Astrocyte (in vitro differentiated cells and primary cell): Measurements from ENCODE around the gene RMRP. TPM values are rescaled to one million over a fixed set of nuclear protein-coding genes. Genes with fewer than 3 reads are reported as not detected.

Source experiments
- DNase-seq: peaks from one replicate; pipeline ENCODE4 v3.0.0-alpha.2; 2010; ENCODE audit warnings: low read depth
- FAIRE-seq: peaks from 2 replicates; lab custom pipeline; 2011; peaks lifted over from hg19 to GRCh38; lab: Jason Lieb, UNC
- H2AFZ ChIP-seq: 2 replicates; pipeline ENCODE4 v1.6.0; 2012; ENCODE audit warnings: low read depth, low read length, inconsistent platforms
- H3K27ac ChIP-seq: 2 replicates; pipeline ENCODE4 v1.5.1; 2011; ENCODE audit warnings: low read depth, low read length, inconsistent platforms
- H3K27me3 ChIP-seq: 2 replicates; pipeline ENCODE4 v1.6.0; 2011; ENCODE audit warnings: low read length, inconsistent platforms; ENCODE audit not compliant: insufficient read depth
- H3K36me3 ChIP-seq: 2 replicates; pipeline ENCODE4 v1.5.1; 2011; ENCODE audit warnings: low read length, inconsistent platforms; ENCODE audit not compliant: insufficient read depth
- H3K4me1 ChIP-seq: 2 replicates; pipeline ENCODE4 v1.5.1; 2011; ENCODE audit warnings: low read length, inconsistent platforms; ENCODE audit not compliant: insufficient read depth
- H3K4me2 ChIP-seq: 2 replicates; pipeline ENCODE4 v1.6.0; 2012; ENCODE audit warnings: low read length, inconsistent platforms
- H3K4me3 ChIP-seq: 2 replicates; pipeline ENCODE4 v1.5.1; 2011; ENCODE audit warnings: low read depth, mild to moderate bottlenecking, low read length, inconsistent platforms; ENCODE audit not compliant: insufficient read depth
- H3K79me2 ChIP-seq: 2 replicates; pipeline ENCODE4 v1.6.0; 2012; ENCODE audit warnings: mild to moderate bottlenecking, low read length, inconsistent platforms; ENCODE audit not compliant: insufficient read depth
- H3K9ac ChIP-seq: 2 replicates; pipeline ENCODE4 v1.6.0; 2012; ENCODE audit warnings: mild to moderate bottlenecking, low read length, inconsistent platforms
- H3K9me3 ChIP-seq: 2 replicates; pipeline ENCODE4 v1.5.1; 2012; ENCODE audit warnings: low read depth, mild to moderate bottlenecking, low read length, inconsistent platforms; ENCODE audit not compliant: insufficient read depth
- H4K20me1 ChIP-seq: 2 replicates; pipeline ENCODE4 v1.6.0; 2012; ENCODE audit warnings: low read length, inconsistent platforms; ENCODE audit not compliant: insufficient read depth
- H3K27ac Mint-ChIP-seq: one replicate; pipeline ENCODE4 v1.8.0; 2021; ENCODE audit warnings: mild to moderate bottlenecking, mixed read lengths; ENCODE audit not compliant: unreplicated experiment
- H3K27me3 Mint-ChIP-seq: one replicate; pipeline ENCODE4 v1.8.0; 2021; ENCODE audit warnings: low read depth, mixed read lengths; ENCODE audit not compliant: unreplicated experiment
- H3K36me3 Mint-ChIP-seq: one replicate; pipeline ENCODE4 v1.8.0; 2021; ENCODE audit warnings: low read depth, mixed read lengths; ENCODE audit not compliant: unreplicated experiment
- H3K4me1 Mint-ChIP-seq: one replicate; pipeline ENCODE4 v1.8.0; 2021; ENCODE audit warnings: low read depth, mixed read lengths; ENCODE audit not compliant: unreplicated experiment
- H3K4me3 Mint-ChIP-seq: one replicate; pipeline ENCODE4 v1.8.0; 2021; ENCODE audit warnings: mild to moderate bottlenecking, moderate library complexity, mixed read lengths; ENCODE audit not compliant: unreplicated experiment
- H3K9me3 Mint-ChIP-seq: one replicate; pipeline ENCODE4 v1.8.0; 2021; ENCODE audit warnings: mild to moderate bottlenecking, mixed read lengths; ENCODE audit not compliant: unreplicated experiment
- EZH2 ChIP-seq: IDR thresholded peaks from 2 replicates; pipeline ENCODE4 v1.6.1; 2012; ENCODE audit warnings: mild to moderate bottlenecking, low read length, inconsistent platforms; ENCODE audit not compliant: insufficient read depth
- microRNA-seq: library from miRNA; unstranded; fragments of <30 nt; microRNA quantifications from one replicate; pipeline ENCODE4 v1.2.0, GENCODE V29; 2020
- total RNA-seq: library from RNA; stranded (reverse); gene quantifications from 2 replicates; pipeline ENCODE4 v1.2.1, GENCODE V29; 2021
- TF ChIP-seq, protein P1 (sequence below): IDR thresholded peaks from 2 replicates; pipeline ENCODE4 v1.5.1; 2011; ENCODE audit warnings: low read depth, mild to moderate bottlenecking, inconsistent platforms, low read length, moderate library complexity; ENCODE audit not compliant: insufficient read depth

The RMRP gene
- total RNA-seq, 1 donor from 2014 or later: 13,402 TPM

DNA sequence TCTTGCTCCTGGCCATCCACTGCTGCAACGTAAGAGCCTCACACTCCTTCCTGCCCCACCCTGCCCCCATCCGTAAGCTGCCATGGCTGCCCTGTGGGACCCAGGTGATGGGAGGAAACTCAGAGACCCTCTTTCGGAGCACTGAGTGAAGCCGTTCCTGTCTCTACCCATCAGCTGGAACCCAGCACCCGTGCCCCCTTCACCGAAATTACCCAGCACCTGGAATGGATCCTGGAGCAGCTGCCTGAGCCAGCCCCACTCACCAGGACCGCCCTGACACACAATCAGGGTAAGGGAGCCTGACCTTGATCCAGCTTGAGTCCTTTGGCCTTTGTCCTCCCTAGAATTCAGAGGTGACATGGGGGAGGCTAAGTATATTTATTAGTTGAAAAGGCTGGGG is 49.6 kb downstream of the RMRP start:
- Histone ChIP-seq H3K36me3 (no peaks in the 10 kb centered on the region), H3K4me2 (no peak overlapping the region), H3K79me2 (peaks cover 16% of the 10 kb centered on the region), H3K27ac (no peak overlapping the region), H3K9ac (no peak overlapping the region), H3K4me1 (peaks cover 23% of the 10 kb centered on the region), H2AFZ (no peak overlapping the region), H3K27me3 (no peaks in the 10 kb centered on the region), H3K4me3 (no peak overlapping the region), H4K20me1 (peaks cover 17% of the 10 kb centered on the region), H3K9me3 (no peaks in the 10 kb centered on the region)
- Mint-ChIP-seq H3K36me3 (peaks cover 16% of the 10 kb centered on the region), H3K27me3 (peaks cover 9% of the 10 kb centered on the region), H3K4me1 (peaks cover 13% of the 10 kb centered on the region), H3K27ac (no peak overlapping the region), H3K4me3 (no peak overlapping the region), H3K9me3 (no peaks in the 10 kb centered on the region)
- DNase-seq (no peak), FAIRE-seq (no peak)
- TF ChIP-seq, protein P1, sequence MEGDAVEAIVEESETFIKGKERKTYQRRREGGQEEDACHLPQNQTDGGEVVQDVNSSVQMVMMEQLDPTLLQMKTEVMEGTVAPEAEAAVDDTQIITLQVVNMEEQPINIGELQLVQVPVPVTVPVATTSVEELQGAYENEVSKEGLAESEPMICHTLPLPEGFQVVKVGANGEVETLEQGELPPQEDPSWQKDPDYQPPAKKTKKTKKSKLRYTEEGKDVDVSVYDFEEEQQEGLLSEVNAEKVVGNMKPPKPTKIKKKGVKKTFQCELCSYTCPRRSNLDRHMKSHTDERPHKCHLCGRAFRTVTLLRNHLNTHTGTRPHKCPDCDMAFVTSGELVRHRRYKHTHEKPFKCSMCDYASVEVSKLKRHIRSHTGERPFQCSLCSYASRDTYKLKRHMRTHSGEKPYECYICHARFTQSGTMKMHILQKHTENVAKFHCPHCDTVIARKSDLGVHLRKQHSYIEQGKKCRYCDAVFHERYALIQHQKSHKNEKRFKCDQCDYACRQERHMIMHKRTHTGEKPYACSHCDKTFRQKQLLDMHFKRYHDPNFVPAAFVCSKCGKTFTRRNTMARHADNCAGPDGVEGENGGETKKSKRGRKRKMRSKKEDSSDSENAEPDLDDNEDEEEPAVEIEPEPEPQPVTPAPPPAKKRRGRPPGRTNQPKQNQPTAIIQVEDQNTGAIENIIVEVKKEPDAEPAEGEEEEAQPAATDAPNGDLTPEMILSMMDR: no peak
- no peak for TF ChIP-seq EZH2

Small RNAs within 50 kb of the gene (microRNA-seq; reads per million reads assigned to microRNA genes)
- gene MIR4667: 3.6 reads per million, percentile 11 among the genes with 10 or more reads in this experiment

Other genes with a start within 250 kb of the RMRP start
- 63.8 and 67.4 TPM in 2 replicates for gene RUSC2, start 167.9 kb downstream of the RMRP start, total RNA-seq
- gene TESK1, start 52.8 kb downstream of the RMRP start, total RNA-seq: 30.9 and 33.7 TPM in 2 replicates
- gene CD72, start 39.6 kb downstream of the RMRP start, total RNA-seq: 1.8 and 2.4 TPM in 2 replicates
- not detected in 2 replicates for gene SIT1, start 7.1 kb downstream of the RMRP start, total RNA-seq
- gene CCDC107, start 273 bp upstream of the RMRP start, total RNA-seq: 15.5 and 18.8 TPM in 2 replicates
- gene ARHGEF39, start 7.2 kb upstream of the RMRP start, total RNA-seq: 0.53 and 1.0 TPM in 2 replicates
- gene CA9, start 15.9 kb upstream of the RMRP start, total RNA-seq: not detected in 2 replicates
- 1,947 and 2,001 TPM in 2 replicates for gene TPM2, start 31.9 kb upstream of the RMRP start, total RNA-seq
- gene TLN1, start 74.2 kb upstream of the RMRP start, total RNA-seq: 518 and 525 TPM in 2 replicates
- gene CREB3, start 74.6 kb upstream of the RMRP start, total RNA-seq: 80.3 and 84.1 TPM in 2 replicates
- 38.3 and 42.5 TPM in 2 replicates for gene GBA2, start 91.2 kb upstream of the RMRP start, total RNA-seq
- 27.2 and 30.0 TPM in 2 replicates for gene RGP1, start 91.3 kb upstream of the RMRP start, total RNA-seq
- gene MSMP, start 96.3 kb upstream of the RMRP start, total RNA-seq: not detected in 2 replicates
- gene NPR2, start 133.6 kb upstream of the RMRP start, total RNA-seq: 24.6 and 26.1 TPM in 2 replicates
- 0.46 and 0.52 TPM in 2 replicates for gene SPAG8, start 154.2 kb upstream of the RMRP start, total RNA-seq
- gene HINT2, start 157.0 kb upstream of the RMRP start, total RNA-seq: 22.8 and 23.7 TPM in 2 replicates
- not detected in 2 replicates for gene FAM221B, start 170.7 kb upstream of the RMRP start, total RNA-seq
- 8.6 and 8.9 TPM in 2 replicates for gene TMEM8B, start 171.2 kb upstream of the RMRP start, total RNA-seq
- gene OR13J1, start 212.4 kb upstream of the RMRP start, total RNA-seq: not detected in 2 replicates
- 0.39 and 0.62 TPM in 2 replicates for gene HRCT1, start 248.2 kb upstream of the RMRP start, total RNA-seq